ENCODE measurements around the gene DNAL4.

Gene DNAL4

DNA sequence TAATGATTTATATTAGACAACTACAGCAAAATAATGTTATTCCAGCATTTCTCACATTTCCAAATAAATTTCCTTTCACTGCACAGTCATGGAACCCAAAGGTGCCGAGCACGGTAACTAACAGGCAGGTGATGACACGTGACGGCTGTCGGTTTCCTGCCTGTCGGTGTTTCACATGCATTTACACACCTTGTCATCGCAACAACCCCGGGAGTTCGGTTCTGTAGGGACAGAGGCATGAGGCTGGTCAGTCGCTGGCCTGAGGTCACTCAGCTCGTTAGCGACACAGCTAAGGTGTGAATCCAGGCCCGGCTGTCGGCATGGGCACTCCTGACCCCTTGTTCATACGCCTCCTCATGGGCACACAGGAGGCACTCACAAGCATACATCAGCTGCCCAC, 9.9 kb downstream of the DNAL4 start:
- DNase-seq, result no peak

DNA sequence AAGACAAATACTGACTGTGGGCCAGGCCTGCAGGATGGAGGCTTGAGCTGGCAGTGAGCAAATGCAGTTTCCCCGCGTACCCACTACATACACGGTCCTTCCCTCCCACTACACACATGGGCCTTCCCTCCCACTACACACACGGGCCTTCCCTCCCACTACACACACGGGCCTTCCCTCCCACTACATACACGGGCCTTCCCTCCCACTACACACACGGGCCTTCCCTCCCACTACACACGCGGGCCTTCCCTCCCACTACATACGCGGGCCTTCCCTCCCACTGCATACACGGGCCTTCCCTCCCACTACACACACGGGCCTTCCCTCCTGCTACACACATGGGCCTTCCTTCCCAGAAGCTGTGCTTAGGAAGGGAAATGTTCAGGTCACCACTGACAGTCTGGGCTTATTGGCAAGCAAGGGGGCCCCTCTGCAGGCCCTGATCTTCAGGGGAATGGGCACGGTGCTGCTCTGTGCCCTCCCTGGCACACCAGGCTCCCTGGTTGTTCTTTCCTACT, 10.8 kb downstream of the DNAL4 start:
- no peak for DNase-seq

DNA sequence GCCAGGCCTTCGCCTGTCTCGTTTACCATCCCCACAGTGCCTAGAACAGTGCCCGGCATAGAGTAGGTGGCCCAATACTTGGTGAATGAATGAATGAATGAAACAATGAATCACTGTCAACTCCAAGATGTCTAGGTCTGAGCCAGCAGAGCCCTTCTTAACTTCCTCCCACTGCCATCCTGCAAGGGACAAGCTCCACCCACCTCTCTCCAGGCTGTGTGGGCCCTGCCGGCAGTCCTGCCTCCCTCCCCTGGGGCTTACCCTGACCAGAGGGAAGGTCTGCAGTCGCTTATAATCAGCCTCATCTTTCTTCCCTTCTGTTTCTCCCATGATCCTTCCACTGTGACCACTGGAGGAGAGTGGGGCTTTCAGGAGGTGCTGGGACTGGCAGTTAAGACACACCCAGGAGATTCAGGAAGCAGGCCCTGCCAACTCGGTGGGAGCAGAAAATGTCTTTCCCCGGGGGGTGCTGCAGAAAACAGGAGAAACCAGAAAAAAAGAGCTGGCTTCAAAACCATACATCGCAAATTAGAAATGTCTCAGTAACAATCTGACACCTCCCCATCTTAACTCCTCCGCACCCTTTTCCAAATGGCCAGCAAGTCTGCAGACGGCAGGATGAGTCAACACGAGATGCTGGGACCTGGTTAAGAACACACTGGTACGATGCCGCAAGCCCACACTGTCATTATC, 11.4 kb downstream of the DNAL4 start:
- DNase-seq, result no peak

DNA sequence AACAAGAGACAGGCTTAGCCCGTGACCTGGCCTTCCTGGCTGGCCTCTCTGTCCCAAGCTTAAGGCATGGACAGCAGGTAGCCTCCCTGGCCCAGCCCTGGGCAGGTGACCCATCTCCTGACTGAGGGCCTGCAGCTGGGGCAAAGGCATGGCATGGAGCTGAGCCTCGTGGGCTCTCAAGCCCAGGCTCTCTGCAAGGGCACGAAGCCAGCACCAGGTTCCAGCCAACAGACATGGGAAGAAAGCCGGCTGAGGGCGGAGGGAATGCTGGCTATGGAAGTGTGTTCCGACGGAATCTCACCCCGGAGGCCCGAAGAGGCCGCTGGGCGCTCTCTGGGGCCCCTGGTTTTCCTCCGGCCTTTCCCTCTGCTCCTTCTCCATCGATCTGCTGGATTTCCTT, 12.9 kb downstream of the DNAL4 start:
- DNase-seq, result no peak

DNA sequence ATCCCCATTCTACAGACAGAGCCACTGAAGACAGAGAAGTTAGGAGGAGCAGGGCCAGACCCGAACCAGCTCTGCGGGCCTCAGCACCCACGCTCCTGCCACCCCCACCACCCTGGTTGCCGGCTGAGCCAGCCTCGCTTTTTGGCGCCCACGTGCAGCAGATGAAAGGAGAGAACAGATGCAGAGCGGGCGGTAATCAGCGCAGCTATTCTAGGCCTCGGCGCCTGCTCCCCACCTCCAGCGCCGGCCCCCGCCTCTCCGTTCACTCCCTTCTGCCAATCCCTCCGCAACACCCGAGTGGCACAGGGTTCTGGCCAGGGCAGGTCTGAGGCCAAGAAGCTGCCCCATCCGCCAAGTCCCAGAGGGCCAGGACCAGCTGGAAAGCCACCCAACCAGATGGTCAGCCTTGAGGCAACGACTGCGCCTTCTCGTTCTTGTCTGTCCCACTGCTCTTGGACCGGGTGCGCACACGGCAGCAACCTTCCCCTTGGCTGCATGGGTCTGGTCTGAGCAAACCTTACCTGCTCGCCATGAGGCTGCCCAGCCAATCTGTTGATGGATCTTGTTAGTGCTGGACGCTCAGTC, 16.8 kb downstream of the DNAL4 start:
- no peak for DNase-seq

DNA sequence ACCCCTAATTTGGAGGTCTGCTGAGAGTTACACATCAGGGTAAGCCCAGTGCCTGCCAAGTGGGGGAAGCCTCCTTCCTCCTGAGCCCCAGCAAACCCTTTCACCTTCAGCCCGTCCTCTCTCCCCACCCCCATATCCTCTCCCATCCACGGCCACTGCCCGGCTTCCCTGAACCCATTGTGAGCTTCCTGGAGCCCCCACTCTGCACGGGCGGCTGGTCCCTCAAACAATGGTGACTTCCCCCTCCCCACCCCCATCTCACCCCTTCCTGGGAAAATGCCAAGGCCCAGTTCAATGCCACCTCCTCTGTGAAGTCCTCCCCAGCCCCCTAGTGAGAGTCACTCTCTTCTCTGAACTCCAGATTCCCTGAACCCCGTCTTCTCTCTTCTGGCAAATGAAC, 17.9 kb downstream of the DNAL4 start:
- no peak for DNase-seq

DNA sequence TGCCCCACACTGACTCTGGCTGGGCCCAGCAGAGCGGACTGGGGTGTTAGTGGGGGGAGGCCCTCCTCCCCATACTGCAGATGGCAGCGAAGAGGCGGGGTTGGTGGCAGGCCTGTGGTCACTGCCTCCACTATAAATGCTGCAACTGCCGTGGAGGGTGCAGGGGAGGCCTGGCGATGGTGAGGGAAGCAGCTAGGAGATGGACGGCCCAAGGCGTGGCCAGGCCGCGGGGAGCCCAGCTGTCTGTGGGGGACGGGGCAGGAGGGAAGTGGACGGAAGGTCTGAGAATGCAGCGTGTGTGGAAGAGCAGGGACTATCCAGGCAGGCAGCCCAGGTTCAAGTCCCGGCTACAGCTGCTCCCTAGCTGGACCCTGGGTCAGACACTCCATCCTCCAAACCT, 18.3 kb downstream of the DNAL4 start:
- no peak for DNase-seq

DNA sequence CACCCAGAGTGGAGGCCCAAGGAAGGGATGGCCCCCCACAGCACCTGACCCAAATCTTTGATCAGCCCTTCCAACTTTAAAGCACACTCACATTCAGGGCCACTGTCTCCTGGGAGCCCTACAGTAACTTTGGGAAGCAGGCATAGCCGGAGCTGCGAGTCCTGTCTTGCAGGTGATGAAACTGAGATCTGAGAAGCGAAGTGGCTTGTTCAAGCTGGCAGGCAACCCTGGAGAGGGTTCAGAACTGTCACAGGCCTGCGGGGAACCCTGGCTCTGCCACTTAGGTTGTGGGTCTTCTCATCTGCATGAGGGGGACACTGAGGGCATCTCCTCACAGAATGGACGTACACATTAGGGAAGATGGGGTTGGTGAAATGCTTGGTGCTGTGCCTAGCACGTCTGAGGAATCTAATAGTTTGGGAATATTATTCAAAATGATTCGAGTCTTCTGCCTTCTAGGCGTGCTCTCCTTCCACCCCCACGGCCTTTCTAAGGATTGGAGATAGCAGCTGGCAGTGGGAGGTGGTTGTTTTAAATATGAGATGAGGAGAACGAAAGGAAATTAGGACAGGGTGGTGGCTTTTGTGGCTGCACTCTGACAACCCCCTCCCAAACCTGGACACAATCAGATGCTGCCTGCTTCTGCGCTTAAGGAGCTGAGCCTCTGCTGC, 19.3 kb downstream of the DNAL4 start:
- DNase-seq, result no peak

DNA sequence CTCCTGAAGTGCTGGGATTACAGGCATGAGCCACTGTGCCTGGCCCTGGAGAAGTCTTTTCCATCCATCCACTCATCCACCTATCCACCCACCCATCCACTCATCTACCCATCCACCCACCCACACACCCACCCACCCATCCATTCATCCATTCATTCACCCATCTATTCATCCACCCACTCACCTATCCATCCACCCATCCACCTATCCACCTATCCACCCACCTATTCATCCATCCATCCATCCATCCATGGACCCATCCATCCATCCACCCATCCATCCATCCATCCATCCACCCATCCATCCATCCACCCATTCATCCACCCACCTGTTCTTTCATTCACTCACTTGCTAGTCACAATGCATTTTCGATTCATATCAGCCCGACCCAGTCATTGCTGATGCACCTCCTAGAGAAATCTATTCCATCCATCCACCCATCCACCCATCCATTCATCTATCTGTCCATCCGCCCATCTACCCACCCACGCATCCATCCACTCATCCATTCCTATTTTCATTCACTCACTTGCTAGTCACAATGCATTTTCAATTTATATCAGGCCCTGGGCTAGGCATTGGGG, 20.5 kb downstream of the DNAL4 start:
- DNase-seq, result no peak

DNA sequence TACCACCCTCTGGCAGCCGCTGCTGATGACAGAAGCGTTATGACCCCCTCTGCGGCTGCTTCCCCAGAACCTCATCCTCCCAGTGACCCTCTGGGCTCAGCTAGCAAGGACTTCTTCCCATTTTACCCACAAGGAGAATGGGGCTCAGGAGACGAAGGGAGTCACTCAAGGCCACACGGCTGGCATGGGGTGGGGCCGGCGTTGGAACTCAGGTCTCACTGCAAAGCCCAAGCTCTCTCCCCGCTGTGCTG, 21.4 kb downstream of the DNAL4 start:
- no peak for DNase-seq

DNA sequence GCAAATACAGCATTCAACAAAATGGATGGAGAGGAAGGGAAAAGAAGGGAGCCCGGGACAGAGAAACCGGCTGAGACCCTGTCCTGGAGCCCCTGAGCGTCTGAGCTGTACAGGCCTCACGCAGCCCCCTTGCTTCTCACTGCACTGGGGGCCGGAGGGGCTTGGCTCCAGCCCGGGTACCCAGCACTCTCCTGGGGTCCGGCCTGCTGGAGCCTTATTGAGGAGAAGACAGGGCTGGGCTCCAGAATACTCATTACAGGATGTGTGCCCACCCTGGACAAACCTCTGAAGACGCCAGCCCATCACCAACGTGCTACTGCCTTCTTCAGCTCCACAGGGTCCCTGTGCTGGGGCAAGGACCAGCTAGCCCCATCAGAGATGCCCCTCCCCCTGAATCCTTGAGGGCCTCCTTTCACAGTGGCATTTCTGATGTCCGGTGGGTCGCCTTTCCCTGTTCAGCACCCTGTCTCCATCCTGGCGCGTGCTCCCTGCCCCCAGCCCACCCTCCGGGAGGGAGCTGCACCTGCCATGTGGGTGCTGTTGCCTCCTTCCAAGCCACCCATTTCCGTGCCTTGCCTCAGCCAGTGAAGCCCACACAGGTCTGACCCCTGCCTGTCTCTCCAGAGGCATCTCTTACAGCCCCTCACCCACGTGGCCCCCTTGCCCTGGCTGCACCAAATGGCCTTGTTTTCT, 23.5 kb downstream of the DNAL4 start:
- no peak for DNase-seq

DNA sequence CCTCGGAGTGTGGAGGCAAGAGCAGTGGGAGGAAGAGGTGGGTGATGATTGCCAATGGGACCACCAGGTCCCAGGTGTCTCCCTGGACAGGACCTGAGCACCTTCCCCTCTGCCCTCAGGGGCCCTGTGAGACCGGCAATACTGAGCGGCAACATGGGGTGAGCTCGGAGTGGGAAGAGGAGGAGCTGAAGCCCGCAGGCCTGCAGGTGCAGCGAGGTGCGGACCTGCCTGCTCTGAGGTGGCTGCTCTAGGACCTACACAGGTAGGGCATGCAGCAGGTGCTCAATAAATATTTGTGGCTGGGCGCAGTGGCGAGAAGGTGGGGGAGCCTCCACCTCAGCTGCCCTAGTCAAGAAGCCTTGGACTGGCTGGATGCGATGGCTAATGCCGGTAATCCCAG, 25.9 kb downstream of the DNAL4 start:
- no peak for DNase-seq

DNA sequence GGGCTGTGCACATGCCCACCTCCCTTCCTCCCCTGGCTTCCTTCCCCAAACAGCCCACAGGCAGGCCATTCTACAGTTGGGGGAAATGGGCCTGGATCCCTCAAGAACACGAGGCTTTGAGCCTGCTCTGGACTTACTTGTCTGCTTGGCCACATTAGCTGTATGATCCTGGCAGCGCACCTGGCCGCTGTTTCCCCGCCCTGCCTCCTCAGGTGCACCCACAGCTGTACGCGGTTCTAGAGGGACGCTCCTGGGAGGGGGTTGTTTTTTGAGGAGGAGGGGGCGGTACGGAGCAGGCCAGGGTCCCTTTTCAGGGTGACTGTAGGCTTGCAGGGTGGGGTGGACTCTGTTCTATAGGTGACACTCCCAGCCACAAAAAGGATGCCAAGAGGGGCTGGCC, 26.6 kb downstream of the DNAL4 start:
- DNase-seq, result no peak

DNA sequence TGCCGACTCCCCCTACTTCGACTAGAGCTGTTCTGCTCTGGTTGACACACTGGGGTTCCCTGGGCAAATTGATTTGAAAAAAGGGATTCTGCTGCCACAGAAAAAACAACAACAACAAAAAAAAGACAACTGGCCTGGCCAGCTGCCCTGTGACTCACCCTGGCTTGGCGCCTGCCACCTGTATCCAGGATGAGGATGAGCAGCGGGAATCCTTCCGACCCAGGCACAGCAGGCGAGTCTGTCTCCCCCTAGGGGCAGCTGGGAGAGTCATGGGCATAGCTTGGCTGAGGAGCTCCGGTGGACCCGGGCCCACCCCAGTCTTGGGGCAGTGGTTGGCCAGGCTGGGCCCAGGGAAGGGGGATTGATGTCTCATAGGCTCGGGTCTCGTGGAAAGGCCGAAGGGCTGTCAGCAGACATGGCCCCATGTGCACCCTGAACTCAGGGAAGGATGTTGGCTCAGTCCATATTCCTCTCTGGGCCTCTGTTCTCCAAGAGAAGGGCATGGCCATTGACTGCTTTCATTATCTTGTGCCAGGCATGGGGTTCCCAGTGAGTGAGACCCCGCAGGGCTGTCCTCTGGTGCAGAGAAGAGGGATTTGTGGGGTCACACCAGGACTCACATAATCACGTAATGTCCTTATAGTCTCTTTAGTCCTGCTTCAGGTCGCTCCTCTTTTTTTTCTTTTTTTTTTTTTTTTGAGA, 27.7 kb downstream of the DNAL4 start:
- no peak for DNase-seq

DNA sequence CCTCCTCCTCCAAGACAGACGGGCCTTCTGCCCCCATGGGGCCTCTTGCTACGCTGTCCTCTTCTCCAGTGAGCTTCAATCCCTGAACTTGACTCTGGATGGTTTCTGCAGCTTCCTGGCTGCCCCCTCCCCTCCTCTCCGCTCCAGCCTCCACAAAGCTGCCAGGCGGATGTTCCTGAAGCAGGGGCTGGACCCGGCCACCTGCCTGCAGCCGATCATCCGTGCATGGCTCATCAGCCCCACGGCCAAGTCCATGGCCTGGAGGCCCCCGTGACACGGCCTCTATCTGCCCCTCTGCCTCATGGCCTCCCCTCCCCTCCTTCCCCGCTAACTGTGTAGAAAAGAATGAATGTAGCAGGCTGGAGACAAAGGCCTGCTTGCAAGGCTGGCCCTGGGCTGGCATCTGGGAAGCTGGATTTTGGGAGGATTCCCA, 31.4 kb downstream of the DNAL4 start:
- no peak for DNase-seq

DNA sequence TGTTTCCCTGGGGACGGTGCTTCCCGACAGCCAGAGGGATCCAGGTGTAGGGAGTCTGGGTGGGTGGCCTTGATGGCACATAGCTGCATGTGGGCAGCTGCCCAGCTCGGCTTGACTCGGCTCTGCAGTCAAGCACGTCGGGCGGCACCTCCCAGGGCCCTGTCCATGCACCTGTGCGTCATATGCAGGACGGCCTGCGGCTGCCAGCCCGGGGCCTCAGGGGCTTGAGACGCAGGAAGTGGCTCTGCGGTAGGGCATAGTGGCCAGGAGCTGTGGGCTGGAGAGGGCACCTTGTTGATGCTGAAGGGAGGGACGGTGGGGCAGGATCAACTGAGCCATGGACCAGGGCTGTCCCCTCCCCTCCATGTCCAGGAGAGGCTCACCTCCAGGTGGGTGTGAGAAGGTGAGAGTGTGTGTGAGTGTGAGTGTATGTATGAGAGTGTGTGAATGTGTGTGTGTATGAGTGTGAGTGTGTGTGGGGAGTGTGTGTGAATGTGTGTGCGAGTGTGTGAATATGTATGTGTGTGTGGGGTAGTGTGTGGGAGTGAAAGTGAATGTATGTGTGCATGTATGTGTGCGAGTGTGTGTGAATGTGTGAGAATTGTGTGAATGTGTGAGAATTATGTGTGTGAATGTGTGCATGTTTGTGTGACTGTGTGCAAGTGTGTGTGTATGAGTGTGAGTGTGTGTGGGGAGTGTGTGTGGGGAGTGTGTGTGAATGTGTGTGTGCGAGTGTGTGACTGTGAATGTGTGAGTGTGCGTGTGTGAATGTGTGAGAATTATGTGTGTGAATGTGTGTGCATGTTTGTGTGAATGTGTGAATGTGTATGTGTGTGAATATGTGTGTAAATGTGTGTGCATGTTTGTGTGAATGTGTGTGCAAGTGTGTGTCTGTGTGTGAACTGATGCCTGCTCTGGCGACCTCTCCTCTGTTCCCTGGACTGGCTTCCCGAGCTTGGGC, 32.5 kb downstream of the DNAL4 start:
- DNase-seq, result no peak

DNA sequence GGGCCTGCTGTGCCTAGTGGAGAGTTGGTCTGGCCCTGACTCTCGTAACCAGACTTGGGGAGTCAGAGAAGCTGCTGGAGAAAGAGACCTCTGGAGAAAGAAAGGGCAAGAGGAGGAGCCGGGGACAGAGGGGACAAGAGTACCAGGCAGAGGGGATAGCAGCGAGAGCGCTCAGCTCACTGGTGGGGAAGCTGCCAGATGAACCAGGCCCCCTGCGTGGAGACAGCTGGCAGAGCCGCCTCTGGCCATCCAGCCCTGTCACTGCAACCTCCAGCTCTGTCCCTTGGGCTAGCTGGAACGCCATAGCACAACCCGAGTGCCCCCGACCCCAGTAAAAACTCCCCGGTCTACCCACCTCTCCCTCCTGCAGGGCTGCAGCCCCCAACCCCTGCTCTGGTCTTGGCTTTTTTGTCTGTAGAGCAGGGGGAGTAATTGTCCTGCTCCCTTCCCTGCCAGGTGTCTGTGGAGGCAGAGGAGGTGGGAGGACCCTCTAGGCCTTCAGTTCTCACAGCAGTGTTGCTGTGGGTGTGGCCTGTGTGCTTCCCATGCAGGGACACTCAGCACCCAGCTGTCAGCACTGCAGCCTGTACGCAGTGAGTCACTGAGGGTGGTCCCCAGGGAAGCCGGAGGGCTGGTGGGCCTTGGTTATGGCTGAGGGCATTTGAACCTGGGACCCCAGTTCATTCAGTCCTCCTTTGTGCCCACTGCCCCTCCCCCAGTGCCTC, 33.3 kb downstream of the DNAL4 start:
- DNase-seq, result peak; percentile 59

DNA sequence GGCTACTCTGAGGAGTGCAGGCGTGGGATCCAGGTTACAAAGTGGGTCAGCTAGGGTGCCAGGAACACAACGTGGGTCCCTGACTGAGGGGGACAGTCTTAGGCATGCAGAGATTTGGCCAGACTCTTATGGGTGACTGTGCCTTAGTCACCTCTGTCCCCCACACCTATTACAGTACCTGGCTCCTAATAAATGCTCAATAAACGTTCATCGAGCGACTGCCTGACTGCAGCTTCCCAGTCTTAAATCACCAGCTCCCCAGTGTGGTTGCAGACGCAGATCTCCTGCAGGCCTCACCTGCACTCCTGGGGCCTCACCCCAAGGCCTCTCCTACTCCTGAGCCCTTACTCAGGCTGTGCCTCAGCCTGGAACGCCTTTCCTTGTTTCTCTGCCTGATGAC, 34.9 kb downstream of the DNAL4 start:
- no peak for DNase-seq

DNA sequence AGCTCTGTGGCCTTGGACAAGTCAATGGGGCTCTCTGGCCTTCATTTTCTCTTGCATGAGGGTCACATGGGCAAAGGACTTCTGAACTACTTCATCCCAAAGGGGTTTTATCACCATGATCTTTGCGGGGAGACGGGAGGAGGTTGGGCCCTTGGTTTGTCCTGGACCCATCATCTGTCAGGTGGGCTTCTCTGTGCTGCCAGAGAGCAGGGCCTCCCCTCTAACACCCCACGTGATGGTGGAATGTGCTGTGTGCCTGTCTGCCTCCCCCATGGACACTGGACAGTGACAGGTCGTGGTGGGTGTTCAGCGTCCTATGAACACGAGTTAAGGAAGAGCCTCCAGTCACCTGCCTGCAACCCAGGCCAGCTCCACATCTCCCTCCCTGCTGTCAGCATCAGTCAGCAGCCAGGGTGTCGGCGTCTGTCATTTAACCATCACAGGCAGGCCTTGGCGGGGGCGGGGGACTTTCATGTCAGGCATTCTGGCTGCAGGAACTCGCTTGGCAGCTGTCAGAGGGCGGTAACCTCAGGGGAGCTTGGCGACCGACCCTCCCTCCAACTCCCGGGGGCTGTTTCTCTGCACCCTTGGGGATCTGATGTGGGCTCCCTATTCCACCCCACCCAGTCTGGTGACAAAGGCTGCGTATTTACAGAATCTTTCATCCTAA, 35.5 kb downstream of the DNAL4 start:
- DNase-seq, result peak; percentile 54

DNA sequence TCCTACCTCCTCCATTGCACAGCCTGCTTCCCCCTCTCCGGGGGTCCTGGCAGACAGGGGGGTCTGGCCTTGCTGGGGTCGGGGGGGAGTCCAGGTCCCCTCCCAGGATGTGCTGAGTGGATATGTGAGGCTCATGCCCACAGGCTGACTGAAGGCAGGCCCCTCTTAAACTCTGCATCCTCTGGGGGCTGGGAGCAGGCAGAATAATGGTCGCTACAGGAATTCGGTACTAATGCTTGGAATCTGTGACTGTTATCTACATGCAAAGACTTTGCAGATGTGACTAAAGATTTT, 36.5 kb downstream of the DNAL4 start:
- no peak for DNase-seq
